HG03097 (cell line): ENCODE measurements around the gene IL6R.
"Not testable (repeated sequence)": the region's sequence is repeated elsewhere in the genome, so short reads cannot be mapped to it uniquely, and the experiment has no call there.

Experiments used
- ATAC-seq: cut with Tn5 transposase; IDR thresholded peaks from one replicate; pipeline ENCODE4 v1.9.1; 2021; ENCODE audit not compliant: unreplicated experiment, low FRiP score

IL6R gene

GRCh38 chr1:154406572-154406879 is 1.4 kb downstream of the IL6R start:
- ATAC-seq: no peak

GRCh38 chr1:154406886-154407197 is 1.7 kb downstream of the IL6R start:
- no peak for ATAC-seq

DNA sequence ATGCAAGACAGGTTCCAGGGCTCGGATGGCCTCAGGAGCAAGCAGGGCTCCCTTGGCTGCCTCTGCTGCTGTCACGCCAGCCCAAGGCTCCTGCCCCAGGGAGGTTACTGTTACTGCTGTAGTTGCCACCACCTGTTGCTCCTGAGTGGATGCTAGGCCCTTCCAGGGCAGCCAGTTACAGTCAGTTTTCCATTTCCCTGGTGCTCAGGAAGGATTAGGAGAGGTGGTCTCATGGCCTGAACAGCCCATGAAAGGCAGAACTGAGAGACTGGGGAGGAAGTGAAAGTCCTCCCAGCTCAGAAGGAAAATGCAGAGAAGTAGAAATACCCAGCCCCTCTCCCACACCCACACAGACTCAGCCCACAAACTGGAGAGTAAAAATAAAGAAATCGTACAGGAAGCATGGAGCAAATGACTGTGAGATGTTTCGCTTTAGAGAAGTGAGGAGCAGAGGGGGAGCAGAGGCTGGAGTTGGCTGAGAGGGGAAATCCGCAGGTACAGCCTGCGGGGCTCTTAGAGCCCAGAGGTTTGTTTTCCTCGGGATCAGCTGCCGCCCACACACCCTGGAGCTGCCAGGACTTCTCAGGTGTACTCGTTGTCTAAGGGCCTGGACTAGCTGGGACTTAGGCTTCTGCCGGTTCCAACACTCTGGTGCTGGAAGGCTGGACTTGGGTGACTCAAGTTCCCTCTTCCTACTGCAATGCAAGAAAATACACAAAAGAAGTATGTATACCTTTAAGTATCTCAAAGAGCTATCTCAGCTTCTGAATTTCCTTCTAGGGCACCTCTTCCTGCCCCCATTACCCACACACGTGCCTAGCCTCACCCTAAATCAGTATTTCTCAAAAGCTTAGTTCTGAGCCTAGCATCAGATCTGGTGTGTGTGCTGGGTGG is 2.3 kb downstream of the IL6R start:
- ATAC-seq: no peak

- ATAC-seq: no peak
Observed at GRCh38 chr1:154408174-154408777, 3.1 kb downstream of the IL6R start.

DNA sequence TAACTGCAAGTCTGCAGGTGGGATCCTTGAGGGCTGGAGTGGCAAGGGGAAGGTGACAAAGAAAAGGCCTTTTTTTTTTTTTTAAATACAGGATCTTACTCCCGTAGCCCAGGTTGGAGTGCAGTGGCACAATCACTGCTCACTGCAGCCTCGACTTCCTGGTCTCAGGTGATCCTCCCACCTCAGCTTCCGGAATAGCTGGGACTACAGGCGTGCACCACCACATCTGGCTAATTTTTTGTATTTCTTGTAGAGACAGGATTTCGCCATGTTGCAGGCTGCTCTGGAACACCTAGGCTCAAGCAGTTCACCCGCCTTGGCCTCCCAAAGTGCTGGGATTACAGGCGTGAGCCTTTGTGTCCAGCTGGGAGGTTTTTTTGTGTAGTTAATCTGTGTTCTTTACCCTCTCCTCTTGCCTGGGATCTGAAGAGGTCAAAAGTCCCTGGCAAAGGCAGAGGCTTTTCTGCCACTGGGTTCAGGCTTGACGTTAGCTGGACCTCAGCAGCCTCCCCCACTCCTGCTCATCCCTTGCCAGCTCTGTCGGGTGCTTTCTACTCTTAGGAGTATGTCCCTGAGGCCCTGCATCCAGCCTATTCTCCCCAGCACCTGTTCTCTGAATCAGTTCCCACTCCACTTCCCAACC is 5.2 kb downstream of the IL6R start:
- no peak for ATAC-seq

DNA sequence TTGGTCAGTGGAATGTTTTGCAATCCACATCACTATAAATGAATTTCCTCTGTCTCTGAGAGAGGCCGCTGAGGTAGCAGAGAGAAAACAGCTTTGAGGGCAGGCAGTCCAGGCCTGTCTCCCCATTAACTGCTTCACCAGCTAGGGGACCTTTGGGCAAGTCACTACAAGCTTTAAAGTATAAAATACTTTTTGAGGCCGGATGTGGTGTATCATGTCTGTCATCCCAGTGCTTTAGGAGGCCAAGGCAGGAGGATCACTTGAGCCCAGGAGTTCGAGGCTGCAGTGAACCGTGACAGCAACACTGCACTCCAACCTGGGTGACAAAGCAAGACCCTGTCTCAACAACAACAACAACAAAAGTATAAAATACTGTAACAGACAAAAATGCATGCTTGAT is 6.4 kb downstream of the IL6R start:
- no peak for ATAC-seq

- ATAC-seq: no peak
Observed at GRCh38 chr1:154413177-154413783, 8.1 kb downstream of the IL6R start.

- ATAC-seq: no peak
Observed at GRCh38 chr1:154414606-154415005, 9.5 kb downstream of the IL6R start.

GRCh38 chr1:154416471-154417337 is 11.6 kb downstream of the IL6R start:
- no peak for ATAC-seq

GRCh38 chr1:154417338-154417608 is 12.1 kb downstream of the IL6R start:
- ATAC-seq: no peak

- no peak for ATAC-seq
Observed at GRCh38 chr1:154418062-154418921, 13.1 kb downstream of the IL6R start.

- ATAC-seq: no peak
Observed at GRCh38 chr1:154418923-154419619, 13.9 kb downstream of the IL6R start.

- ATAC-seq: no peak
Observed at GRCh38 chr1:154419620-154420571, 14.8 kb downstream of the IL6R start.

DNA sequence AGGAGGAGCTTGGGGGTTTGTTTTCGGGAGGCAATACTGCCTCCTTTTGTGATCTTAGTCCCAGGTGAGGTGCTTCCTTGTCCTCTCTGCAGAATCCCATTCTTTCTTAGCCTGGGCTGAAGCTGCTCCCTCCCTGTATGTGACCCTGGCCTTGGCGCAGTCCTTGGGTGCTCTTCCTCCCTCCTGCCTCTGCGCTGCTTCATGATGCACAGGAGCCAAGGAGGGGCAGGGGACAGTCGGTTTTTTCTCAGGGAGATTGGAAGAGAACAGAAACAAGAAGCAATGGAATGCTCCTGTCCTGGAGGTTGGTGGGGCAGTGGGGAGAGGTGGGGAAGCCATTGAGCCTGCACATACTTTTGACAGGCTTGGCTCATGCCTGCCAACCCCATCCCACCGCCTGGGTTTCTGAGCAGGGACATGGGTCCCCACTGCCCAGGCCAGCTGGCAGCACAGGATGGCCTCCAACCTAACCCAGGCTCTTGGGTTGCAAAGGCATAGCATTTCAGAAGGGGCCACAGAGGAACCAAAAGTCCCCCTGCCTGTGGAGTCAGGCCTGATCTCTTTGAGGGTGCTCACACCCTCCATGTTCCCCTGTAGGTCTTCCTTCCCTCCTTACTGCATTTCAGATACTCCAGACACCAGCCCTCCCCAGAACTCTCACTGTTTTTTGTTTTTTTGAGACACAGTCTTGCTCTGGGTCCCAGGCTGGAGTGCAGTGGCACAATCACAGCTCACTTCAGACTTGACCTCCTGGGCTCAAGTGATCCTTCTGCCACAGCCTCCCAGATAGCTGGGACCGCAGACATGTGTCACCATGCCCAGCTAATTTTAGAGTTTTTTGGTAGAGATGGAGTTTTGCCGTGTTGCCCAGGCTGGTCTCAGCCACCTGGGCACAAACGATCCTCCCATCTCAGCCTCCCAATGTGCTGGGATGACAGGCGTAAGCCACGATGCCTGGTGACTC is 16.1 kb downstream of the IL6R start:
- ATAC-seq: no peak

DNA sequence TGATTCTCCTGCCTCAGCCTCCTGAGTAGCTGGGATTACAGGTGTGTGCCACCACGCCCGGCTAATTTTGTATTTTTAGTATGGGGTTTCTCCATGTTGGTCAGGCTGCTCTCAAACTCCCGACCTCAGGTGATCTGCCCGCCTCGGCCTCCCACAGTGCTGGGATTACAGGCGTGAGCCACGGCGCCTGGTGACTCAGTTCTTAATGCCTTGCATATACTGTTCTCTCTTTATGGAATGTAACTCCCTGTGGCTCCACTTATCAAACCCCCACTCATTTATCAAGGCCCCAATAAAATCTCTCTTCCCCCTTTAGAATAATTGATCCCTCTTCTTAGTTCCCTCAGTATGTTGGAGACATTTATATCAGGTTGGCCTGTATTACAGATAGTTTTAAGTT is 16.9 kb downstream of the IL6R start:
- not testable (repeated sequence) for ATAC-seq

GRCh38 chr1:154422521-154422920 is 17.4 kb downstream of the IL6R start:
- ATAC-seq: no peak

DNA sequence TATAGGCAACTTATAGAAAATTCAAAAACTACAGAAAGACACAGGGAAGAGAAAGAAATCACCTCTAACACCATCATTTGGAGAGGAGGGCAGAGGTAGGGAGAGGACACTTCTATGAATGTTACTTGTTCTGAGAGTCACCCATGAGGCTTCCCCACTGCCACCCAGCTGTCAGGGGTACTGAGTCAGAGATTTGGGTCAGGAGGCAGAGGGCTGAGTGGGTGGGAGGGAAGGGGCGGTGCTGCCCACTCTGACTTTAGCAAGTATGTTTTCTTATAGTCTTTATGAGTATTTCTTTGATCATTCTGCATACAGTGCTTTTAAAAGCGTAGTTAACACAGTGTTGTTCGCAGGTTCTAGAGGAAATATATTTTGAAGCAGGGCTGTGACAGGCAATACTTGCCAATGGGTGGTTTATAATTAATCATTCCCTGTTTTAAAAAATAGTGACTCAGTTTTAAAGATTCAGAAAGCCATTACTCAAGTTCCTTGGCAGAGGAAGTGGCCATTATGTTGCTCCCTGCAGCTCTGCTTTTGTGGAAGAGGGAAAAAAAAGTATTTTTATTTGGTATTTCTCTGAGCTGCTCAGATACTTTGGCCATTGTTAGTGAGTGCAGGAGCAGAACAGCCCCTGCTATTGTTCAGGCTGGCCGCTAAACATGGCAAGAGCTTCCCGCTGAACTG is 18.3 kb downstream of the IL6R start:
- no peak for ATAC-seq
